DMS114 treated with DMSO at 0.1 percent for 48 hours (cell line): ENCODE results near the gene NLGN1.
A peak's percentile ranks its signal among the peaks of the same experiment; 100 is the strongest.

Experiments
- DNase-seq: peaks from one replicate; lab custom pipeline; 2025; ENCODE audit not compliant: unreplicated experiment; lab: John Stamatoyannopoulos, UW

Gene NLGN1

DNA sequence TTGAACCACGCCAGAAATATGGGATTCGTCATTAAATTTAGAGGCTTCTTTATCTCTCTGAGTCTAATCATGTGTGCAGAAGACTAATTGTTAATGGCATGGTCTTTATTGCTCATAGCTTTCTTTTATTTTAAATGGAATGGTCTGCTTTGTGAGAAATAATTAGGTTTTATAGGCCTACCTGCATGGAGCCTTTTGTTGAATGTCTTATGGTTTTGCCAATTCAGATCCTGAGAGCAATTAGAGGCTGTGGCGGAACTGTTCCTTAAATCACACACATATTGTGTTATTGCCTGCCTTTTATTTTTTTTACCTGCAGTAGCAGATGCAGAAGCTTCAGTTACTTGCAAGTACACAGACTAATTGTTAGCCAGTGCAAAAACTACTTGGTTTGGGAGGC, 306.2 kb downstream of the NLGN1 start:
- no peak for DNase-seq

GRCh38 chr3:173706630-173707029, 309.1 kb downstream of the NLGN1 start:
- no peak for DNase-seq

DNA sequence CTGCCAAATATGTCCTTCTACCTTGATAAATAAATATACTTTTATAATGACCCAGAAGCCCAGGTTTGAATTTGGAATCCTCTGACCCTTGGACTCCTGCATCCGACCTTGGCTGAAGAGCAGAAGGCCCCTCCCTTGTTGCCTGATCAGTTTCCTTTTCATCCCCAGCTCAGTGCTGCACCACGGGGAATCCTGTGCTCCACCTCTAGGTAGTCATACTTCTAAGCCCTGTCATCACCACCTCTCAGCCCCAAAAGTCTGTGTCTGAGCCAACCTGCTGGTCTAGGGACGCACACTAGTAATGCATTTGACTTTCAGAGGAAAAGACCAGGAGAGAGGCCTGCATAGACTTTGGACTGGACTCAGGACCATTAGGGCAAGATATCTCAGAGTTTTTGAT, 310.6 kb downstream of the NLGN1 start:
- DNase-seq = no peak

DNA sequence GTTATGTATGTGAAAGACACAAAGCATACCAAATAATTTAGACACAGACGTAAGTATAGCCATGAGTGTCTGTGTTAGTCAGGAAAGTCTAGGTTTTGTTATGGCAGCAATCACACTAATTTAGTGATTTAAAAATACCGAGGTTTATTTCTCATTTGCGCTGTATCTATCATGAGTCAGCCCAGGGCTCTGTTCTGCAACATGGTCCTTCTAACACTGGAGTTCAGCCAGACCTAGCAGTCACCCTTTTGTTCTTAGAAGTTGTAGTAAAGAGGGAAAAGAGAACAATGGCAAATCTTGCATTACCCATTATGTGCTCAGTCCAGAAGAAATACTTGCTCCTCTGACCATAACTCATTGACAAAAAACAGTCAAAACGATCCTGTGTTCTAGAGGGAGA, 311.5 kb downstream of the NLGN1 start:
- DNase-seq = no peak

DNA sequence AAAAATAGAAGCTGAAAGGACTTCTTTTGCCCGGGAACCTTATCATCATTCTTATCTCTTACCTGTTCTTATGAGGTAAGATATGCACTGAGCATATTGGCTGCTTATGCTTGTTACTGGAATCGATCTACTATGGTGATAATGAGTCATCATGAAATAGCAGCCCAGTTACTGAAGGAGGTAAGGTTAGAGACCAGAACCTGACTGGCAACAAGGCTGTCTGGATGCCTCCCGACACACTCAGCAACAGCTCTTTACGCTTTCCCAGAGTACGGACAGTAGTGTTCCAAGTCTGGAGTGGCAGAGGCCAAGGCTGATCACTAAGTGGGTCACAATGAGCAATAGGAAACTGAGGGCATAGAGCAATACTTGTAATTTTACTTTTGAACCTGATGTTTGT, 314.1 kb downstream of the NLGN1 start:
- no peak for DNase-seq

DNA sequence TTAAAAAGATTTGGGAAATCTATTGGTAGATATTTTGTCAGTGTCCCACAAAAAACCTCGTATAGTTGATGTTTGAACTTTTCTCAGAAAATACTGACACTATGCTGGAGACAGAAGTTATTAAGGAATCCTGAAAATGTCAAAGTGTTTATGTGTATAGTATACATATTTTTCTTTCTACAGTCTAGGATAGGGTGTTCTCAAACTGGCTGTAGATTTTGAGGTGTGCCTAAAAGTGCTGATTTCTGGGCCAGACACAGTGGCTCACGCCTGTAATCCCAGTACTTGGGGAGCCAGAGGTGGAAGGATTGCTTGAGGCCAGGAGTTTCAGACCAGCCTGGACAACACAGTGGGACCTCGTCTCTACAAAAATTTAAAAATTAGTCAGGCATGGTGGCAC, 322.0 kb downstream of the NLGN1 start:
- DNase-seq = no peak

DNA sequence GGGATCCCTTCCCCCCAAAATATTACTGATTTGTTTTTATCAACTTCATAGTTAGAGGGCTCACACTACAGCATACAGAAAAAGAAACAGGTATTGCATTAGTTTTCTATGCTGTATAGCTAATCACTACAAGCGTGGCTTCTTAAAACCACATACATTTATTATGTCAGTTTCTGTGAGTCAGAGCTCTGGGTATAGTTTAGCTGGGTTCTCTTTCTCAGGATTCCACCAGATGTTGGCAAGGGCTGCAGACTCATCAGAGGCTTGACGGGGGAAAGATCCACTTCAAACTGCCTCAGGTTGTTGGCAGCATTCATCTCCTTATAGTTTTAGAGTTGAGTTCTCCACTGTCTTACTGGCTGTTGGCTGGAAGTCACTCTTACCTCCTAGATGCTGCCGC, 328.0 kb downstream of the NLGN1 start:
- no peak for DNase-seq

DNA sequence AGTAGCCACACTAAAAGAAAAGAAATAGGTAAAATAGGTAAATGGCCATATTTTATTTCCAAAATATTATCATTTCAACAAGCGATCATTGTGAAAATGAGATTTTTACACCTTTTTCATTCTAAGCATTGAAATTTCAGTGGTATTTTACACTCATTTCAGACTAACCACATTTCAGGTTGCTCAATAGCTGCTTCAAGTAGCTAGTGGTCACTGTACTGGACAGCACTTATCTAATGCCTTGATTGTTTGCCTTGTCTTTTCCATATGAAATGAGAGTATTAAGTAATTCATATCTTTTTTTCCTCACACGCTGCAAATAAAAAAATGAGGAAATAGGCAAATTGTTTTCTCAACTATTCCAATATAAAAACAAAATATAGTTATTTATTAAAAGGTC, 332.8 kb downstream of the NLGN1 start:
- no peak for DNase-seq

DNA sequence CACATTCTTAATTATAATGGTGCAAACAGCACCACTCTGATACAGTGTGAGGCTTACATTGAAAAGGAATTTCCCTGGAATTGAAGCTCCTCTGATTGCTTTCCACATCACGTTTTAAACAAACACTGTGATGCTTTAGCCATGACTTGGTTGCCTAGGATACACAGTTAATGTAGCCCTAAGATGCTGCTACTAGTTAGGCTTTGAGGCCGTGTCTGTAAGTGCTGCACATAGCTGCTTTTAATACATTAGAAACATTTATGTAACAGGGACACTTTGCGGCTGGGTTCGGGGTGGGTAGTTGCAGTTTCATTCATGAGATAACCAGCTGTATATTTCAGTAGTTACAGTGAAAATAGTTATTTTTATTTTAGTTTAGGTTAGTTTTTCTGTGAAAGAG, 334.7 kb downstream of the NLGN1 start:
- no peak for DNase-seq

DNA sequence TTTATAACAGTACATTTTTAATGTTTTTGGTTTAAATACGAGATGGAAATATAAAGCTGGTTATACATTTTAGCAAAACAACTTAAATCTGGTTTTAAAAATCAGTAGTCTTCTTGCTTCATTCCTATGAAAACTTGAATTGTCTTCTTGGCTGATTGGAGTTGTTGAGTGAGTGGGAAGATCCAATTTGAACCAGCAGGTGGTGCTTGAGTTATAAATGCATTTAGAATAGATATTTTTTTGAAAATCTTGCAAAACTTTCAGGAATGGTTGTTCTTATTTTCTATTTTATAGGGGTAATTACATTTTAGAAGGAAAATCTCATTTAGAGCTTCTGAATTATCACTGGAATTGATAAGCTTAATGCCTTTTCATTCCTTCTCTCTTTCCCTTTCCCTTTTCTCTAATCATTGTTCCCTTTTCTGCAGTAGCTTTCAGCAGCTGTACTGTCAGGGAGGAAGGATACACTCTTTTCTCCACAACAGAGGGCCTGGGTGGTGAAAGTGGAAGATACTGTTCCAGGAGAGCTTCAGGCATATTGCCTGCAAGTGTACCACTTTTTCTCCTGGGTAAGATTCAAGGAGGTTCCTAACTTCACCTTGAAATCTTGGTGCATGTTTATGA, 335.6 kb downstream of the NLGN1 start:
- peak; percentile 8 for DNase-seq

GRCh38 chr3:173734473-173734872, 336.9 kb downstream of the NLGN1 start:
- no peak for DNase-seq

DNA sequence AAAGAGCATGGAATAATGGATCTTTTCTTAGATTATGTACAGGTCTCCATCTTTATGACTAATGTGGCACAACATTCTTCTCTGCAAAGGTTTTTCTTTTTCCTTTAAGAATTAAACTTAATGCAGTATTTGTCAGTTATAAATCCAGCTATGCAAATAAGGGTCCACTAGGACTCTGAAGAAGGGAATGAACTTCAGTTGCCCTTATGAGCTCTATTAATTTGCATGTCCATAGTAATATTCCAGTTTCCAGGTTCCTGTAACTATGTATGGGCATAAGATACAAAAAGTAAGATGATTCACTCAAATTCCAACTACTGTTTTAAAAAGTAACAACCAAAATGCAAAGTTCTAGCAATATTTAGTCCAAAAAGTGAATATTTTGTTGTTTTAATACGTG, 337.4 kb downstream of the NLGN1 start:
- DNase-seq = no peak

DNA sequence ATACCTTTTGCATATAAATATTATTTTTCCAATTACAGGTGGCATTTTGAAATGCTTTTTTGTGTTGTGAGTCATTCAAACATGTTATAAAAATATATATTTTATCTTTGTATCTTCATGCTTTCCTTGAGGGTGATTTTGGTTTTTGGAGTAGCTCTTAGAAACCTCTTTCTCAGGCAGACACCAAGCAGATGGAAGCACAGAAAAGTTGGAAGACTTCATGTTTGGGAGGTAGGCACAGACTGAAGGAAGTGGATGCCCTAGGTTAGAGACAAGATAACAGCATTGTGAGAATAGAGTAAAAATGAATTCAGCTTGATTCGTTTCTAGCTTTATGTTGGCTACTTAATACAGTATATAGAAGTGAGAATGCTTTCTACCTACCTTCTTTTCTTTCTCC, 338.3 kb downstream of the NLGN1 start:
- DNase-seq = no peak

GRCh38 chr3:173737167-173737808, 339.7 kb downstream of the NLGN1 start:
- no peak for DNase-seq

GRCh38 chr3:173739726-173740125, 342.2 kb downstream of the NLGN1 start:
- no peak for DNase-seq

GRCh38 chr3:173742491-173742890, 344.9 kb downstream of the NLGN1 start:
- DNase-seq = no peak

DNA sequence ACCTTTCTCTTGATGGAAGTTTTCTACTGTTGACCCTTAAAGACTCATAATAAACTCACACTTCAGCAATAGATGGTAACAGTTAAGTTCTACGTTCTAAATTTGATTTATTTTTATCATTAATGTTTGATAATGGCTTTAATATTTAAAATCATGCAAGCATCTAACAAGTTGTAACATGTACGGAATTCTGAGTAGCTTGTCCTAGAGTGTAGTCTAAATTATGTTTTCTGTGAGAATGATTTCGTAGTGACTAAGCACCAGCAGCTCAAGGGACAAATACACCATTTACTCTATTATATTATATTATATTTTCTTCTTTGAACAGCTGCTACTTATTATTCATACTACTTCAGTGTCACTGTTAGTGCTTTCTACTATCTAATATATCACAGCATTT, 345.6 kb downstream of the NLGN1 start:
- DNase-seq = no peak

DNA sequence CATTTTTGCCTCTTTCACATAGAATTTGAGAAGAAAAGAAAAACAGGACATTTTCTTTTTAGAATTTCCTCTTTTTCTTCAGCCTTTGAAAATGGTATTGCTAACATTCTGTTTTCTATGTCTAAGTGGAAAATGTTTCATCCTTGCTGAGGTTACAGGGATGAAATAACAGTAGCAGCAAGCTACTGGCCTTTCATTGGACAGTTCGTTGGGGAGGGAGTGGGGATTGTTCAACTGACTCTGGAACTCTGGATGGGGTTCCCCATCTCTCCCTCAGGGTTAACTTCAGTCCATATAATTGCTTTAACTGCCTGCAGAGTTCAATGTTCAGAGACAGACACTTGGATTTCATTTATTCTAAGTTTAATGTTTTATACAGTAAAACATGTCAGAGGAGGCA, 346.0 kb downstream of the NLGN1 start:
- no peak for DNase-seq

- DNase-seq = no peak
Measured at GRCh38 chr3:173744479-173744878, 346.9 kb downstream of the NLGN1 start.

- no peak for DNase-seq
Measured at GRCh38 chr3:173744895-173745294, 347.4 kb downstream of the NLGN1 start.

GRCh38 chr3:173745952-173746682, 348.6 kb downstream of the NLGN1 start:
- no peak for DNase-seq

DNA sequence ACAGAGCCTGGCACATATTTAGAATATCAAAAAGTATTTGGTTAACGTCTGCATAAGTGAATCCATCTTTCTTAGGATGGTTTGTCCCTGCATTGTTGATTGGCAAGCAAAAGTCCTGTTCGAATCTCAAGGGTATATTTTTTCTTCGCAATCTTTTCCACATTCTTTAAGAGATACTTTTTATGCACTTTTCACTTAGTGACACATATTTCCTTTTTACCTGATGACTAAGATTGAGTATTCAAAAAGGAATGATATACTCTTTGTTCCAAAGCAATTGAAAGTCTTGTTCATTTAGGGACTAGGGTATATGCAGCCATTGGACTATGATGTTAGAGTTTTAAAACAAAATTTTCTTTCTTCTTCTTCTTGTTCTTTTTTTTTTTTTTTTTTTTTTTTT, 349.9 kb downstream of the NLGN1 start:
- DNase-seq = no peak

- DNase-seq = no peak
Measured at GRCh38 chr3:173748105-173748504, 350.6 kb downstream of the NLGN1 start.
